HTR-8/SVneo (cell line): ENCODE results near the gene C21orf58.

Experiments
- DNase-seq: peaks from one replicate; pipeline ENCODE4 v3.0.0; 2011; ENCODE audit warnings: low spot score, mixed read lengths; ENCODE audit not compliant: insufficient read length
- FAIRE-seq: peaks from 2 replicates; lab custom pipeline; 2011; peaks lifted over from hg19 to GRCh38; lab: Jason Lieb, UNC

C21orf58 gene

GRCh38 chr21:46354518-46354917 lies 30.8 kb upstream of the C21orf58 start:
- FAIRE-seq: no peak
- no peak for DNase-seq

- DNase-seq: no peak
- no peak for FAIRE-seq
Observed at GRCh38 chr21:46354046-46354445, 30.4 kb upstream of the C21orf58 start.

DNA sequence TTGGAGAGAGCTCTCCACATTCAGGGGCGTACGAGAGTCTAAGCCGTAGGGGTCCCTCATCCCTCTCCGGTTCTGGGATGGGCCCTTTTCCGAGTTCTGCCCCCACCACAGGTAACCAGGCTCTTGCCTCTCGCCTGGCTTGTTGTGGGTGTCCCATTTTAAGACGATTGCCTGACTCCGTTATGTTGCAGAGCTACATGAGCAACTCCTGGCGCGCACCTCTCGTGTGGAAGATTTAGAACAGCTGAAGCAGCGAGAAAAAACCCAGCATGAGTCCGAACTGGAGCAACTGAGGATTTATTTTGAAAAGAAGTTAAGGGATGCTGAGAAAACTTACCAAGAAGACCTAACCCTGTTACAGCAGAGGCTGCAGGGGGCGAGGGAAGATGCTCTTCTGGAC lies 29.2 kb upstream of the C21orf58 start:
- DNase-seq (no peak), FAIRE-seq (no peak)

- DNase-seq (no peak), FAIRE-seq (no peak)
Observed at GRCh38 chr21:46352164-46352515, 28.5 kb upstream of the C21orf58 start.

DNA sequence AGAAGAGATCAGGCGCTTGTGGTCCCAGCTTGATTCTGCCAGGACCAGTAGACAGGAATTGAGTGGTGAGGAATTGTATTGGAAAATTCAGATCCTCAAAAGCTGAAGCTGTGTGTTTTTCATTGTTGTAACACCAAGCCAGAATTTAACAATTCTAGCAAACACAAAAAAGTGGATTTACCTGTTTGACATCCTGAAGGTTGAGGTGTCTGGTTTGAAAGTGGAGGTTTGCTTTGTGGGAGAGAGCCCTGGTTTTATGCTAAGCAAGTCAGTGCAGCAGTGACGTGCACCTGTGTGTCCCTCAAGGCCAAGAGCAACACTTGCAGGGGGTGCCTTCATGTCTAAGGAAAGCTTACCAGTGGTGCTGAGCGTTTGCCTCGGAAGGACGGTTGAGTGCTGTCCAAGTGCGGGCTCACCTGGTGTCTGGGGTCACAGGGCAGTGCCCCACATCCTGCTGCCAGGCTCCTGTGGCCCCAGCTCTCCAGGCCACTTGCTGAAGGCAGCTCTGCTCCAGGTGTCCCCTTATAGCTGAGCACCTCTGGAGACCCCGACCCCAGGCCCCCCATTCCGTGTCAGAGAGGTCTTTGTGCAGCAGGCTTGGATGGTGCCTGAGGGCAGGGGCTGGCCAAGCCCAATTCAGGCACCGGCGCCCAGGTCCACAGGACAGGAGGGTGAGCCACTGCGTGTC lies 27.9 kb upstream of the C21orf58 start:
- DNase-seq: no peak
- no peak for FAIRE-seq

- FAIRE-seq (no peak), DNase-seq (no peak)
Observed at GRCh38 chr21:46350981-46351380, 27.3 kb upstream of the C21orf58 start.

DNA sequence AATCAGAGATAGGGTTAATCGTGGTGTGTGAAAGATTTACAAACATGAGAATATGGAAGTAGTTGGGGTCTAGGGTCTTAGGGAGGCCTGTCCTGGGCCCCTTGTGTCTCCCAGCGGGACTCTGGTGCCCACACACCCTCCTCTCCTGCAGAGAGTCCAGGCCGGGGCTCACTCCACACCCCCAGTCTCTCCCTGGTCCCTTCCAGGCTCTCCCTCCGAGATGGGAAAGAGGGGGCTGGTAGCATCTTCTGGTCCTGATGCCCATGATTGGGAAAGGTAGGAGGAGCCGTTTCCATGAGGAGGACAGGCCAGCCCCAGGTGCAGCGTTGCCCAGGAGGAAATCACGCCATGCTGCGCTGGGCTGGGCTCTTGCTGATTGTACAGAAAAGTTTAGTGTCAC lies 26.9 kb upstream of the C21orf58 start:
- no peak for FAIRE-seq
- DNase-seq: no peak

DNA sequence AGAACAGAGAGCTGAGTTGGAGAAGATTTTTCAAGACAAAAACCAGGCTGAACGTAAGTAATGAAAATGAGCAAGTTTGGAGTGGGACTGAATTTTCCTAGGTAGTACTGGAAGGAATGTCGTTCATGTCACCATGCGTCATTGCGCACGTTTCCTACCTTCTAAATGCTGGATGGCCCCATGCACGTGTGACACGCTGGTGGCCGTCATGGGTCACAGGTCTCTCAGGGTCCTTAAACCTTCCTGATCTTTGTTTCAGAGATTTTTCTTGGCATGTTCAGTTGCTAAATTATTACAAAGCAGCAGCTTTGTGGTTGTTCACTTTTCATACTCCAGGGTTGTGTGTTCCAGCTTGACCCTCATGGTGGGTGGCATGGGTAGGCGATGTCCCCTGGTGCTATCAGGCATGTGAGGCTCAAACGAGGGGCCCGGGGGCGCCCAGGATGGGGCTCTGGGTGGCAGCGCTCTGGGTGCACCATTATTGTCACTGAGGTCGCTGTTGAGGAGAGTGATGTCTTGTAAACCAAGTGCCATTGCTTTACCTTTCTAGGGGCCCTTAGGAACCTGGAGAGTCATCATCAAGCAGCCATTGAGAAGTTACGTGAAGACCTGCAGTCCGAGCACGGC lies 25.6 kb upstream of the C21orf58 start:
- no peak for FAIRE-seq
- no peak for DNase-seq

- FAIRE-seq (no peak), DNase-seq (no peak)
Observed at GRCh38 chr21:46347791-46348381, 24.2 kb upstream of the C21orf58 start.

GRCh38 chr21:46347203-46347550 lies 23.5 kb upstream of the C21orf58 start:
- DNase-seq (no peak), FAIRE-seq (no peak)

- DNase-seq: no peak
- no peak for FAIRE-seq
Observed at GRCh38 chr21:46346296-46347202, 22.9 kb upstream of the C21orf58 start.

DNA sequence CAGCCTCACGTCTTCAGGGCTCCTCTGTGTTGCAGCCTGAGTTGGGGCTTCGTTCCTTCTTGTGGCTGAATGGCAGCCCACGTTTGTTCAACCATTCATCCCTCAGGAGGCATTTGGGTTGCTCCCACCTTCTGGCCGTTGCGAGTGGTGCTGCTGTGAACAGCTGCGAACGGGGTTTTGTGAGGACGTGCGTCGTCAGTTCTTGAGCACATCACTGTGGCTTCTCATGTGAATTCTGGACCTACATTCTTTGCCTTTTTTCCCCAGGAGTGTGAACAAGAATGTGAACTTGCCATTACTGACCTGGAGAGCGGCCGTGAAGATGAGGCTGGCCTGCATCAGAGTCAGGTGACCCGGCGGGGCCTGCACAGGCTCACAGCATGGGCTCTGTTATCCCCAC lies 22.2 kb upstream of the C21orf58 start:
- no peak for DNase-seq
- no peak for FAIRE-seq

GRCh38 chr21:46344219-46344915 lies 20.7 kb upstream of the C21orf58 start:
- no peak for DNase-seq
- no peak for FAIRE-seq

DNA sequence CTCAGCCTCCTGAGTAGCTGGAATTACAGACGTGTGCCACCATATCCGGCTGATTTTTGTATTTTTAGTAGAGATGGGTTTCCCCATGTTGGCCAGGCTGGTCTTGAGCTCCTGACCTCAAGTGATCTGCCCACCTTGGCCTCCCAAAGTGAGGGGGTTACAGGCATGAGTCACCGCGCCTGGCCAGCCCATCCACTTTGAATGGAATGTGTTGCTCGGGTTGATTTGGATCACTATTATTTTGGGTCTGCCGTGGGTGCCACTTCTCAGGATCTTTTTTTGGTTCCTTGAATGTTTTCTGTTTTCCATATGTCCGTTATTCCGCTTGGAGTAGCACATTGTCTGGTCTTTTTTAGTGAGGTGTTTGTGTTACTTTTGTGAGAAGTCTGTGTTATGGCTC lies 17.3 kb upstream of the C21orf58 start:
- no peak for FAIRE-seq

GRCh38 chr21:46336603-46337002 lies 12.9 kb upstream of the C21orf58 start:
- FAIRE-seq (no peak), DNase-seq (no peak)

More for the DNA sequence above, 17.3 kb upstream of the C21orf58 start:
- DNase-seq: no peak

DNA sequence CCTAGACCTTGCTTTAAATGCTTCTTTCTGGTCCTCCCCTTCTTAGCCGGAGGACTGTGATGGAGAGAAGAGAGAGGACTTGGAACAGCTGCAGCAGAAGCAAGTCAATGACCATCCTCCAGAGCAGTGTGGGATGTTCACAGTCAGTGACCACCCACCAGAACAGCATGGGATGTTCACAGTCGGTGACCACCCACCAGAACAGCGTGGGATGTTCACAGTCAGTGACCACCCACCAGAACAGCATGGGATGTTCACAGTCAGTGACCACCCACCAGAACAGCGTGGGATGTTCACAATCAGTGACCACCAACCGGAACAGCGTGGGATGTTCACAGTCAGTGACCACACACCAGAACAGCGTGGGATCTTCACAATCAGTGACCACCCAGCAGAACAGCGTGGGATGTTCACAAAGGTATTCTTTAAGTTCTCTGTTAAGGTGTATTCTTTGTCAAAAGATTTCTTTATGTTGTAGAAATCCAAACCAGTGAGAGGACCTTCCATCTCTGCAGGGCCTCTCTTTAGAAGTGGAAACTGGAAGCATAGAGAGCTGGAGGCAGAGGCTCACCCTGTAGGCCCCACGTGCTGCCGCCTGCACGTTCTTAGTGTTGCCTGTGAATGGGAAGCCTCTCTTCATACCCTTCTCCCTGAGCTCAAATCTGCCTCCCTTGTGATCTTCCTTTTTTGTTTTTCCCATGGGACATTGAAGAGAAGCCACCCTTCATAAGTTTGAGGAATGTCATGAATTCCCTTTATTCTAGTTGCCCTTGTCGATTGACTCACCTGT lies 10.9 kb upstream of the C21orf58 start:
- no peak for FAIRE-seq
- no peak for DNase-seq

- FAIRE-seq: peak; percentile 4
- no peak for DNase-seq
Observed at GRCh38 chr21:46329796-46330195, 6.1 kb upstream of the C21orf58 start.

DNA sequence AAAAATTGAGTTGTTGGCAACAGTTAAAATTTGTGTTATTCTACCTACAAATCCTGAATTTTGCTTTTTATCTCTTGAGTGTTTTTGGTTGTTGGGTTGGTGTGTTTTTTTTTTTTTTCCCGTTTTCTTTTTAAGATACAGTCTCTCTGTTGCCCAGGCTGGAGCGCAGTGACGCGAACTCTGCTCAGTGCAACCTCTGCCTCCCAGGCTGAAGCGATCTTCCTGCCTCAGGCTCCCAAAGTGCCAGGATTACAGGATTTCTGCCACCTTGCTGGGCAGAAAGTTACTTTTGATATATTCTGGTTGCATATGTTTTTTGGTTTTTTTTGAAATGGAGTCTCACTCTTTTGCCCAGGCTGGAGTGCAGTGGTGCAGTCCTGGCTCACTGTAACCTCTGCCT lies 4.5 kb upstream of the C21orf58 start:
- no peak for FAIRE-seq
- no peak for DNase-seq

DNA sequence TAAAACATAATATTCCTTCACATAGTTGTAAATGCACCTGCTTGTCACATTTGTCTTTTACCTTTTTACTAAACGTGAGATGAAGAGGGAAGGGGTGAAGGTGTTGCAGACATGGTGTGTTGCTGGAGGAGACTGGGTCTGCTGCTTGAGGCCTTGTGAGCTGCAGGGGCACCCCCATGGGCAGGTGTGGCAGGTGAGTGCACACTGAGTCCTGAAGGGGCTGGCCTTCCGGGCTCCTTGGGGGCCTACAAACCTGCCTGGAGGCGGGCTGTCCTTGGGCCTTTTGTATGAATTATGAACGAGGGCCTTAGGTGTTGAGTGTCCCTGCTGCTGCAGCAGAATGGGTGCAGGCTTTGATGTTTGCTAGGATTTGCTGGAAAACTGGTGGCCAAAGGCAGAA lies 4.0 kb upstream of the C21orf58 start:
- no peak for DNase-seq
- FAIRE-seq: no peak
